GM21786 (cell line): ENCODE results near the gene LRRC8D.
"Not testable (repeated sequence)": the region's sequence is repeated elsewhere in the genome, so short reads cannot be mapped to it uniquely, and the experiment has no call there.

Source experiments
- ATAC-seq: cut with Tn5 transposase; IDR thresholded peaks from one replicate; pipeline ENCODE4 v1.9.1; 2021; ENCODE audit not compliant: unreplicated experiment

Gene LRRC8D

DNA sequence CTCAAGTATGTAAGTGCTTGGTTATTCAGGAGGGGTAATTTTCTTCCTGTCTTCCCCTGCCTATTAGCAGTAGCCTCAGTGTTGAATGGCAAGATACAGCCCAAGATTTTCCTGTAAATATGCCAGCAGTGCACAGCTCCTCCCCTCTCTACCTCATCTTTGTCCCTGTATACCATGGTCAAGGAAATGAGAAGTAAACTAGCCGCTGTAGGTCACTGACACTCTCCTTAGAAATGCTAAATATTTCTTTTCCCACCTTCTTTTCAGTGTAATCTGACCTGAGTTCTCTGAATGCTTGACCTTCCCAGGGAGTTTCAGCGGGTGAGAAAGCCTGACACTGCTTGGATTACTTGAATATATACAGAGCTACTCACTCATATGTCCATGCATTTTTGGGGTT is 89.9 kb downstream of the LRRC8D start:
- no peak for ATAC-seq

DNA sequence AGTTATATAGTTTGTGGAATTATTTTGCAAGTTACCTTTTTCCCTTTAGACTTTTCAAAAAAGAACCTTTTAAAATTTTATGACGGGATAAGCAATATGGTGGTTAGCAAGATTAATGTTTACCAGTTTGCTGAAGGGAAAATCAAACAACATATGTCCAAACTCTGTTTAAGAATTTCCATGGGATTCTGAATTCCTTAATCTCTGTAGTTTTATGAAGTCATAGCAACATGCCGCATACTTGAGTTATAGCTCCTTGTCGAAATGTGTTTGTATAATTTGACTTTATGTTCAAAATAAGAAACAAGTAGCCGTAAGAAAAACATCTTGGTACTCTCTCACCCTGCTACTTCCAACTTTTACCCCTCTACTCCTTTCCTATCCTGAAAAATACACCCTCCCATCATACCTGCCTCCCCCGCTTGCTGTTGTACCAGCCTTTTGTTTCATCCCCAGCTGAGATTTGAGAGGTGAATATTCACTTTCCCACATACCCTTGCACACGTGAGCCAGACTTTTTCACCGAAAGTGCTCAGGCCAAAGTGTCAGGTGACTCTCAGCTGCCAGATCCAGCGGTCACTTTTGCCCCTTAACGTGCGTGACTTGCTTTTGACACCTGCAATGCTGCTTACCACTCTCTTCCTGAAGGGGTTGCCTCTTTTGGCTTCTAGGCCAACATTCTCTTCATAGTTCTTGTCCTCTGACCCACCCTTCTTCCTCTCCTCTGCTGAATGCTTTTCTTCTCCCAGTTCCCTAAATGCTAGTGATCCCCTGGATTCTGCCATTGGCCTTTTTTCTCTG is 90.6 kb downstream of the LRRC8D start:
- no peak for ATAC-seq

DNA sequence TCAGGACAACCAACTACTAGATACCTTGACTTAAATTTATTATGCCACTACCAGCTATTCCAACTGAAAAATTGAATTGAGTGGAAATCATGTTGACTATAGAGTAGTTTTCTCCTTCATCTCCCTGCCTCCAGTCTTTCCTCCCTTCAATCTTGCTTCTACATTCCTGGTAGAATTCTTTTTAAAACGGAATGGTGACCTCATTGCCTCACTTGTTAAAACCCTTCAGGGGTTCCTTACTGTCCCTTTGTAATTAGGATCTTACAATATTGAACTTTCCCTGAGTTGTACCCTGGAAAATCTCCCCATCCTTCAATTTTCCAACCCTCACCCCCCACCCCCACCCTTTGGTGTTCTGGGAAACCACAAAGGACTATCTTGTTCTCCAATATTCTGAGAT is 91.2 kb downstream of the LRRC8D start:
- ATAC-seq: no peak

DNA sequence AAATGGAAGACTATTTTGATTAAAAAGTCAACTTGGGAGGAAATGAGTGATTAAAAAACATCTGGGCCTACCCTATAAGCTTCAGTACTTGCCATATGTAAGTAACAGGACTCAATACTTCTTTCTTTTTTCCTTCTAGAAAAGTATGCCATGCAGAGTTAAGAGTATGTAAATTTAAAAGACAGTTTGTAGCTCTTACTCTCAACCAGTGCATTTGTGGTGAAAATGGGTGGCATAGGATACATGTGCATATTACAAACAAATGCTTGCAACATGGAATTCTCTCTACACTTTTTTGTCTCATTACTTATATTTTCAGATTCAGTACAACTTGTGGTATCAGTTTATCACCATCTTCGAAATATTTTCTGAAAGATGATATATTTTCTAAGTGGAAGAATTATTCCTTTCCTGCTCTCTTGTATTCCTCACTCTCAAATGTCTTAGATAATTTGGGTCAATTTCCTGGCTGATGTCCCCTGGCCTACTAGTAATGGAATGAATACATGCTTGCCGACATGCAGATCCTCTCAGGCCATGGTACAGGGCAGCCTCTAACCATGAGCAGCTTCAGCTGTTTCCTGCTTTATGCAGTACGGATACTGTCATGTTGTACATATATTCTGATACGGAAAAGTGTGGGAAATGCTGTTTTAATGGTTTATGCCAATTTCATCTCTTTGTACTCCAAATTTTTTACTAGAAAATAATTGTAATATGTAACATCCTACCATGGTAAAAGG is 92.7 kb downstream of the LRRC8D start:
- no peak for ATAC-seq

DNA sequence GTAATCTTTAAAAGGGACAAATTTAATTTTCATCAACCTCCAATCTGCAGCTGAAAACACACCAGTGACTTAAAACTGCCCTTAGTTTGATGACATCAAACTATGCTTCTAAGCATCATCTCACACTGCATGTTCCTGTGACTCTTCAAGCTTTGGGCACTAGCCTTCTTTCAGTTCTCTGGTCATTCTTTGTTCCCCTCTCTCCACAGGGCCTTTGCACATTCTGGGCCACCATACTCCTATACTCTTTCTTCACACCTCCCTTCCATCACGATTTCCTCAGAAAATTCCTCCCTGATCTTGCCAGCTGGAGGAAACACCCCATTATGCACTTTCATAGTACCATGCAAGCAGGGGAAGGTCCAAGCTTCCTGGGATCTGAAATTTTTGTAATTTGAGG is 96.5 kb downstream of the LRRC8D start:
- ATAC-seq: no peak

DNA sequence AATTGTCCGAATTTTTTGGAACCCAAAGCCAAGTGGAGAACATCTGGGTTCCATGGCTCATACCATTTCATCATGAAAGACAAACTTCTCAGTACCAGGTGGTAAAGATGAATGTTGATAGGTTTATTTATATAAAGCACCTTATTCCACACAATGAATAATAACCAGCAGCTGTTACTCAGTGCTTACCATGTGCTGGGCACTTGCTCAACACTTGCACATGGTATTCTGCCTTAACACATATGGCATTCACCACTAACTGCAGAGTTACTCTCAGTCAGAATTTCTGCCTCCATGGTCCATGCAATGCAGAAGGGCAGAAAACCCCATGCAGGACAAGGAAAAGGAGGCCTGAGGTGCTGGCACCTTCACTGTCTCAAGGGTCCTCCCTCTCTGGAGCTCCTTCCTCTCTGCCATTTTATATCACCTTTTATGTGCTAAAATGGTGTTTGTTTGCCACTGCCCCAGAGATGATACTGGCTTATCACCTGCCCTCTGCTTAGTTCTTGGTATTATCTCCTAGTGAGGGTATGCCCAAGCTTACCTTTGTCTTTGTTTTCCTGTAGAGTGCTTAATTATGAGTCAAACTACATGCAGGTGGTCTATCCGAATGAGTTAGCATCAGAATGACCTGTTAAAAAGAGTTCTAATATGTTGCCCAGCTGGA is 97.4 kb downstream of the LRRC8D start:
- no peak for ATAC-seq

DNA sequence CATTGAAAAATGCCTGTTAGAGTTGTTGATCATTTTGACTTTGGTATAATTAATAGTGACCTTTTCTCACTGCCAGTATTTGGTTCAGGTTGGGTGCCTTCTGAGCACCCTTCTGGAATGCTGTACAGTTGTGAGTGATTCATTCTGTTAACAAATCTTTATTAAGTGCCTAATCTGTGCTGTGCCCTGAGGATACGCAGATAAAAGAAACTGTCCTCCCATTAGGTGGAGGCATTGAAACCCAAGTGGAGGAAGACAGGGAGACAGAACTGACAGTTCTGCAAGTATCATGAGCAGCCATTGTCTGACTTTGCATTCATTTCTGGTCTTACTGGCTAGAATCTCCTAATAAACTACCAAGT is 97.9 kb downstream of the LRRC8D start:
- ATAC-seq: no peak

DNA sequence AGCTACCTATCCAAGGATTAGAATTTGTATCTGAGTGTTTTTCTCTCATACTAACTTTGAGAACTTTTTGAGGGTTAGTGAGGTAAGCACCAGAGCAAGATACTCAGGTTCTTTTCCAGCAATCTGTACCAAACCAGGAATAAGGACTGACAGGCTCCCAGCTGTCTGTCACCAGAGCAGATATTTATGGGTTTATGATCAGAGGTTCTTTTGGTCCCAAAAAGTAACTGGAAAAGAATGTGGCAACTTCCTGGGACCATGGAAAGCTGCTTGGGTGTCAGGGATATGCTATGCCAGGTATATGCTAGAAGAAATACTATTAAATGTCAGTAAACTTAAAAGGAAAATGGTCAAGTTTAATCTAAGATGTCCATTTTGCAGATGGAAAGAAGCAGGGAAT is 98.3 kb downstream of the LRRC8D start:
- no peak for ATAC-seq

DNA sequence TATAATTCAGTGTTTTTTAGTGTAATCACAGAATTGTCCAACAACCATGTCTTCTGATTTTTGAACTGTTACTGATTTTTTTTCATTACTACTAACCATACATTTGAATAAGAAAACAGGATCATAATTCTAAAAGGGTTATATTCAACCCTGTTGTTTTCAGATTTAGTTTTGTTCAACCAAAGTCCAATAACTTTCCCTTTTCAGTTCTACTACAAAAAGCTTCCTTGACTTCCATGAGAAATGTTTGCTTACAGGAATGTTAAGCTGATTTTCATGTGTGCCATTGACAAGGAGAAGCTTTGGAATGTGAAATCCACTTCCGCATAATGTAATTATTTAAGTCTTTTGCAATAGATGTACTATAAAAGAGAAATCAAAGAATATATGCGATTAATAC is 102.1 kb downstream of the LRRC8D start:
- ATAC-seq: no peak

DNA sequence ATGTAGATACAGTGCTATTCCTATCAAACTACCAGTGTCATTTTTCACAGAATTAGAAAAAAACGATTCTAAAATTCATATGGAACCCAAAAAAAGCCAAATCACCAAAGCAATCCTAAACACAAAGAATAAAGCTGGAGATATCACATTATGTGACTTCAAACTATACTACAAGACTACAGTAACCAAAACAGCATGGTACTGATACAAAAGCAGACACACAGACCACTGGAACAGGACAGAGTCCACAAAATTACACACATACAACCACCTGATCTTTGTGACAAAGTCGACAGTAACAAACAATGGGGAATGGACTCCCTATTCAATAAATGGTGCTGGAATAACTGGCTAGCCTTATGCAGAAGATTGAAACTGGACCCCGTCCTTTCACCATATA is 102.7 kb downstream of the LRRC8D start:
- no peak for ATAC-seq

DNA sequence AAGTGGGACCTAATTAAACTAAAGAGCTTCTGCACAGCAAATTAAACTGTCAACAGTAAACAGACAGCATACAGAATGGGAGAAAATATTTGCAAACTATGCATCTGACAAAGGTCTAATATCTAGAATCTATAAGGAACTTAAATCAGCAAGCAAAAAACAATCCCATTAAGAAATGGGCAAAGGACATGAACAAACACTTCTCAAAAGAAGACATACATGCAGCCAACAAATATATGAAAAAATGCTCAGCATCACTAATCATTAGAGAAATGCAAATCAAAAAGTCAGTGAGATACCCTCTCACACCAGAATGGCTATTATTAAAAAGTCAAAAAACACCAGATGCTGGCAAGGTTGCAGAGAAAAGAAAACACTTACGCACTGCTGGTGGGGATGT is 103.2 kb downstream of the LRRC8D start:
- not testable (repeated sequence) for ATAC-seq

DNA sequence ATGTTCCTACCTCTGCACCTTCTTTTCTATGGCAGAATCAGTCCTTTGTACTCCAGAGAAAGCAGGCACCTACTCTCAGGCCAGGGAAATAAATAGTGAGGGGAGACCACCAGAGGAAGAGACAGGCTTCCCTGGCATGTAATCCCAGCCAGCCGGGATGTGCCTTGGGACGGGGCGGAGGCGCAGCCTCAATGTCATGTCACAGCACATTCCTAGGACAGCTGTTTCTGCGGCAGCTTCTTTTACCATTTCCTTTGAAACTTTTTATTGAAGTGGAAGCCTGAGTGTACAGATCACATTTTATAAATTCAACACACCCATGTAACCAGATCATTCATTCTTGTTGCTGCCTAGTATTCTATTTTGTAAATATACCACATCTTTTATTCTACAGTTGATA is 106.2 kb downstream of the LRRC8D start:
- no peak for ATAC-seq

DNA sequence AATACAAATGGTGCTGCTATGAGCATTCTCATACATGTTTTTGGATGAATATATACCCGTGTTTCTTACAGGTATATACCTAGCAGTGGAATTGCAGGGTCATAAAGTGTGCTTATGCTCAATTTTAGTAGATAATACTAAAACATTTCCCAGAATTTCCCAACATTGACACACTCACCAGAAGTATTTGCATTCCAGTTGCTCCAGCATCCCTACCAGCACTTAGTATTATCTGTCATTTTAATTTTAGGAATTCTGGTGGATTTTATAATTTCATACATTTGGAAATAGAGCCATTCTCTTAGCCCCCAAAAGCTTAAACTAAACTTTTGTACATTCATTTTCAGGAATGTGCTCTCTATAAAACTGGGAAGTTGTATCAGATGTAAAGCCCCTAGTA is 106.6 kb downstream of the LRRC8D start:
- ATAC-seq: no peak

DNA sequence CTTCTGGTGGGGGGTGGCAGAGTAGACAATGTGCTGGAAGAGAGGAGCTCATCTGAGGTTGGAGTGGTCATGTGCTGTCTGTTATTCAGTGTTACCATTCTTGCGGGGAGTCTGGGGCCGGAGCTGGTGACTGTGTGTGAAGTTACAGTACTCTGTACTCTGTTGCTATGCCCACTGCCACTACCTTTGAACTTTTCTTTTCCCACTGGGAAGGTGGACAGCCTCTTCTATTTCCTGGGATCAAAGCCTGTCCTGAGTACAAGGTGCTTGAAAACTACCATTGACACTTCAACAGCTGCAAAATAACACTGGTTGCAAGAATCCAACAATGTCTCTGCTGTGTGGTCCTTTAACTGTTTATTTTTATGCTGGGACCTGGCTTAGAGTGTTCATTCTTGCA is 107.7 kb downstream of the LRRC8D start:
- no peak for ATAC-seq

DNA sequence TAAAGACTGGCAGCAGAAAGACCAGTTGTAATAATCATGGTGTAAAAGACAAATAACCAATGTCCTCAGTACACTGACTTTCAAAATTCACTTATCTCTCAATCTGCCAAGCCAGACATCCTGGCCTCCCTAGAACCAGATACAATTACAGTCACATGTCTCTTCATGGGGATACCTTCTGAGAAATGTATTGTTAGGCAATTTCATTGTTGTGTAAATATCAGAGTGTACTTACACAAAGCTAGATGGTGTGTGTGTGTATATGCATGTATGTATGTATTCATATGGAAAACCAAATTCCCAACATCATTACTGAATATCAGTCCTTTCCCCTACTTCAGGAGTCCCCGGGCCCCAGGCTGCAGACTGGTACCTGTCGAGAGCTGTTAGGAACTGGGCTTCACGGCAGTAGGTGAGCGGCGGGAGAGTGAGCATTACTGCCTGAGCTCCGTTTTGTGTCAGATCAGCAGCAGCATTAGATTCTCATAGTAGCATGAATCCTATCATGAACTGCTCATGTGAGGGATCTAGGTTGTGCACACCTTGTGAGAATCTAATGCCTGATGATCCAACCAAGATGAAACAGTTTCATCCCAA is 108.7 kb downstream of the LRRC8D start:
- ATAC-seq: no peak

DNA sequence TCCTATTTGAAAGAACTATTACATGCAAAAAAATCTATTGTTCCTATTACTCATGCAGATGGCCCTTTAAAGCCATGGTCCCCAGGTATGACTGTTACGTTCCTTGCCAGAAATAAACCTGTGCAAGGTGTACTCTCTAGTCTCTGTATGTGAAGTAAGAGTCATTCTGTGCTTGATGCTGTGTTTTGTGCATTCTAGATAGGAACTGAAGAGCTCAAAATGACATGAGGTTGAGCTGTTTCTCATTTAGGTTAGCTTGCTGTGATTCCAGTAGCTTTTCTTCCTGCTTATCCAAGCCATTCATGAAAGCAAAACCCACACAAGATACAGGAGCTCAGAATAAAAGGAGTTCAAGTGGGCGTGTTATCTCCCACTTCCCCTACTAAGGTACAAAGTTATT is 109.7 kb downstream of the LRRC8D start:
- ATAC-seq: no peak

DNA sequence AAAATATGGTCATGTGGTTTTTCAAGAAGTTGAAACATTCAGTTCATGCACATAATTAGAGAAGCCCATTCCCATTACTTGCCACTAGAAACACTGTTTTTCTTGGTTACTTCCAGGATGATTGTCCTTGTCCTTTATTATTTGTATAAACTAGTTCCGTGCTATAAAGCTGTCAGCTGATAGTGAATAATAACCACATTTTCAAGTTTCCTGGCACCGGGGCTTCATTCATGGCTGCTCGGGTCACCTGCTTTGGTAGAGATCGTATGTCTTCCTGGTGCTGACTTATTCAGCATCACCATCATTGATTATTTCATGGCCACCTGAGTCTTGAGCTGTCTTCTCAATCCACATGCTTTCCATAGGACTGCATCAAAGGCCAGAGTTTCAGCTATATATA is 111.1 kb downstream of the LRRC8D start:
- no peak for ATAC-seq

DNA sequence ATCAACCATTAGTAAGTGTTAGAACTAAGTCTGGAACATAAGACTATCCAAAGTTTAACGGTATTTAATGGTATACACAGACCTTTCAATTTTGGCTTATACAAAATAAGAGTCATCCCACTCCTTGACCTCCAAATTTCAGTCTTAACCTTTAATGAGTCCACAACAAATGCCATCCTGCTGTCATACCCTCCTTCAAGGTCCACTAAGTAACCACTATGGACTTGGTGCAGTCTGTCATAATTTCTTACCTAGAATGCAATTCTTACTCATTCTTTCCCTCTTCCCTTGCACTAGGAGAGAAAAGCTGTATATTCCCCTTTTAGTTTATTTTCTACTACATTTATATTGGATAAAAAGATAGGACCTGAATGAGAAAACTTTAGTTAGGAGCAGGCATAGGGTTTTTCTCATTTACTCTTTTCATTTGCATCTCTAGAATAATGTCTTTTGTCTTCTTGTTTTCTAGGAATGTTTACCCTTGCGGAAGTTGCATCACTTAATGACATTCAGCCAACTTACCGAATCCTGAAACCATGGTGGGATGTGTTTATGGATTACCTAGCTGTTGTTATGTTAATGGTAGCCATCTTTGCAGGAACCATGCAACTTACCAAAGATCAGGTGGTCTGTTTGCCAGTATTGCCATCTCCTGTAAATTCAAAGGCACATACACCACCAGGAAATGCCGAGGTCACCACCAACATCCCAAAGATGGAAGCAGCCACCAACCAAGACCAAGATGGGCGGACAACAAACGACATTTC is 111.9 kb downstream of the LRRC8D start:
- no peak for ATAC-seq

DNA sequence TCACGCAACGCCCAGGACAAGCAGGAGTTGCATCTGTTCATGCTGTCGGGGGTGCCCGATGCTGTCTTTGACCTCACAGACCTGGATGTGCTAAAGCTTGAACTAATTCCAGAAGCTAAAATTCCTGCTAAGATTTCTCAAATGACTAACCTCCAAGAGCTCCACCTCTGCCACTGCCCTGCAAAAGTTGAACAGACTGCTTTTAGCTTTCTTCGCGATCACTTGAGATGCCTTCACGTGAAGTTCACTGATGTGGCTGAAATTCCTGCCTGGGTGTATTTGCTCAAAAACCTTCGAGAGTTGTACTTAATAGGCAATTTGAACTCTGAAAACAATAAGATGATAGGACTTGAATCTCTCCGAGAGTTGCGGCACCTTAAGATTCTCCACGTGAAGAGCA is 113.6 kb downstream of the LRRC8D start:
- no peak for ATAC-seq

DNA sequence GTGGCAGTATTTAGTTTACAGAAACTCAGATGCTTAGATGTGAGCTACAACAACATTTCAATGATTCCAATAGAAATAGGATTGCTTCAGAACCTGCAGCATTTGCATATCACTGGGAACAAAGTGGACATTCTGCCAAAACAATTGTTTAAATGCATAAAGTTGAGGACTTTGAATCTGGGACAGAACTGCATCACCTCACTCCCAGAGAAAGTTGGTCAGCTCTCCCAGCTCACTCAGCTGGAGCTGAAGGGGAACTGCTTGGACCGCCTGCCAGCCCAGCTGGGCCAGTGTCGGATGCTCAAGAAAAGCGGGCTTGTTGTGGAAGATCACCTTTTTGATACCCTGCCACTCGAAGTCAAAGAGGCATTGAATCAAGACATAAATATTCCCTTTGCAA is 114.4 kb downstream of the LRRC8D start:
- no peak for ATAC-seq

DNA sequence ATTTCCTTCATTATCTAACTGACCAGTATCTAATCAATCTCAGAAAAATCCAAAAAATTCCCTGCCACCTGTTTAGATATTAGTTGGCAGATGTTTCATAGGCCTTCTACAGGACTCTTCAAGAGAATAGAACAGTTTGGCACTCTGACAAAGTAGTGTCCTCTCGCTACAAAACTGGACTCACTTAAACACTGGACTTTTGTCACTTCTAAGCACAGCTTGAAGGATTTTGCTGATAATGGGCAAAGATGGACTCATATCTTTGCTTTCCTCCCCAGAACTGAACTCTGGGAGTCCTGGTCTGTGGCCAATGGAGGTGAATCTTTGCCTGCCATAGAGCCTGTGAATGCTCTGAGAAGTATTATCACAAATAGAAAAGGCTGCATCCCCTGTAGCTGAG is 115.9 kb downstream of the LRRC8D start:
- no peak for ATAC-seq
